ENCODE measurements around the gene IP6K3. TPM values are rescaled to one million over a fixed set of nuclear protein-coding genes. Genes with fewer than 3 reads are reported as not detected.

IP6K3 gene
- total RNA-seq, 2 experiments from 2014 or later, result not detected

DNA sequence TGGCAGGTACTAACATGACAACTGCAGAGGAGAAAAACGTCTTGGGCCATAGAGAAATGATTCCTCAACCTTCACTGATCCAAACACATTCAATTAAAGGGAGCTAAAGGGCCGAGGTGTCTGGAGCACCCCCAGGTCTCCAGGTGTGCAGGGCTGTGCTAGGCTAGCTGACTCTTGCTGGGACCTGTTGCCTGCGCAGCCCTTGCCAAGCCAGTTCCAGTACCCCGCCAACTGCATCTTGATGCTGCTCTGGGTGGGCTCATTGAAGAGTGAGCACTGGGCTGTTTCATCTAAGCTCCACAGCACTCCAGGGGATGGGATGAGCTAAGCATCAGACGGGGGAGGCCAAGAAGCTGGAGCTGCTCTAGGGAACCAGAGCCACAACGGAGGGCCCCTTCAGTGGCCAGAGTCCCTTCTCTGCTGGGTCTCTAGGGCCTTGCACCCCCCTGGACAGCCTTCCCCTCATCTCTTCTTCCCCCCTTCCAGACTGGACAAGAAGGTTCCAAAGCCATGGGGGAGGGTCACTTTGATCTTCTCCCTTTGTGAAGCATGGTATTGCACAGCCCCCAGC, 26.3 kb upstream of the IP6K3 start:
- DNase-seq, result no peak
- CTCF ChIA-PET, result interaction anchor here (0.6 to 9.8 kb wide), 2 partner anchors 254 to 1386 kb away, joined by 3 to 71 read pairs; no protein-coding TSS in a partner anchor
- Mint-ChIP-seq H3K4me1 (peaks cover 5% of the 10 kb centered on the region), H3K27me3 (no peaks in the 10 kb centered on the region), H3K9me3 (no peaks in the 10 kb centered on the region), H3K36me3 (ENCODE audit: low read depth) (peaks cover 35% of the 10 kb centered on the region), H3K27ac (no peak overlapping the region), H3K4me3 (no peak overlapping the region)
- POLR2A ChIA-PET, result no interaction called here

DNA sequence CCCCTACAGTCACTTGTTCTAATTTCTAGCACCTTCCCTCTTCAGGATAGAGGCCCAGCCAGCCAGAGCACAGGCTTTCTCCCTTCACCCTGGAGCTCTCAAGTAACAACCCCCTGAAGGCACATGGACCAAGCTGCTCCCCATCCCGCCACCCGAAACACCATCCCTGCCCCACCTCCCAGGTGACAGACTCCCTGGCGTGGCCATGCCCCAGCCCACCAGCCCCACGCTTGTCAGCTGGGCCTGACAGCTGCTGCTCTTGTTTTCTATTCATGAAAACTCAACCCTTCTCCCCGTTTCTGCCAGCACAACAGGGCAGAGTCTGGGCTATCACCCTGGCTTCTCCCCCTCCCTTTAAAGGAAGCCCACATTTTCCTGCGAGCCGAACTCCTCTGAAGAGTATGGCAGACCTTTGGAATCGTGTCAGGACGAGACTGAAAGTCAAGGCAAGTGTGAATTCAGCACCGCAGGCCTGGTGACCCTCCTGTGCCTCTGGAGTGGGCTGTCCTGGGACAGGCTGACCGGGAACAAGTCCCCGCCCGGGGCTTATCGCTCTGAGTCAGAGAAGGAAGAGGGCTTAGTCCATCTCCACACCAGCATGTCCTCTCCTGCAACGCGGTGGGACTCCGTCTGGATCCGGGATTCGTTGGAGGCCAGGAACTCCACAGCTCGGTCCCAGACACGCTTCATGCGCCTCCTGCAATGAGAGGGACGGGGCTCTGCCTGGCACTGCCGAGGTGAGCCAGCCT, 25.6 kb upstream of the IP6K3 start:
- peaks cover 28% of the 10 kb centered on the region for H3K36me3 Mint-ChIP-seq (ENCODE audit: low read depth)
- no peak overlapping the region for H3K4me3 Mint-ChIP-seq
- H3K4me1 Mint-ChIP-seq, result peaks cover 5% of the 10 kb centered on the region
- CTCF ChIA-PET, result interaction anchor here (1.0 to 9.8 kb wide), 11 partner anchors 8 to 282 kb away, joined by 3 to 71 read pairs (median 4); partner anchors contain the start of gene UQCC2
- H3K27ac Mint-ChIP-seq, result no peak overlapping the region
- no peak for DNase-seq
- H3K27me3 Mint-ChIP-seq, result no peaks in the 10 kb centered on the region
- POLR2A ChIA-PET, result no interaction called here
- H3K9me3 Mint-ChIP-seq, result no peaks in the 10 kb centered on the region

DNA sequence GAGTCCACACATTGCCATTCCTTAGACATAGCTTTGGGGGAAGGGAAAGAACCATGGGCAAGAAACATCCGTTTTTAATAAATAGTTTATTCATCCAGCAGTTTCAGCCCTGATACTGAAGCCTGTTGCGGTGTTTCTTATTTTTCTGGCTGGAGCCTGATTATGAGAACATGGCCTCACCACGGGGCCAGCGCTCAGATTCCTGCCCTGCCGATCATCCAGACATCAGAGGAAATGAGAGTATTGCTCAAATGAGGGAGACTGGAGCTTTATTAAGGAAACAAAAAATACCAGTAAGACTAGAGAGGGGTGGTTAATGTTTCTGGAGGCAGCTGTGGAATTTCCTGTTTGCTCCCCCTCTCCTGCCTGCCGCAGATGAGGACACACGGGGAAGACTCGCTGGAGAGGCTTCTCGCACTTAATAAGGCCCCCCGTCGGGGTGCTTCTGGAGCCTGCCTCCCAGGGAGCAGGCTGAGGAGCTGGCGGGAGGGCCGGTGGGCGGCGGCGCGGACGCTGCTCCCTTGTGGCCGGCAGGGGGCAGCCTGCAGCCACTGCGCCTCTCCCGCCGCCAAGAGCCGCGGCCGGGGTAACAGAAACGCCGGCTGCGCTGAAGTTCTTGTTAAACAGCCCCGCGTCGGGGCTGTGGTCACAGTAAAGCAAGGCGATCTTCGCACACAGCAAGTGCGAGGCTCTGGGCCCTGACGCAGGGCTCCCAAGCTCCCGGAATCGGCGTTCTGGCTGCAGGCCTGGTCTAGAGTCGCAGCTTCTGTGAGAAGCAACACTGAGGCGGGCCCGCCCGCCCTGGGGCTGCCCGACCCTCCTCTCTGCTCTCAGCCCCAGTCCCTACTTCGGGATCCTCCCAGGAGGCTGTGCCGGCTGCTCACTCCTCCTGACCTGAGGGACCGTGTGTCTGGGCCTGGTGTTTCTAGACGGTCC, 24.7 kb upstream of the IP6K3 start:
- H3K4me3 Mint-ChIP-seq, result no peak overlapping the region
- DNase-seq, result peak; percentile 64
- H3K27ac Mint-ChIP-seq, result no peak overlapping the region
- peaks cover 25% of the 10 kb centered on the region for H3K36me3 Mint-ChIP-seq (ENCODE audit: low read depth)
- POLR2A ChIA-PET, result no interaction called here
- CTCF ChIA-PET, result interaction anchor here (0.7 to 9.8 kb wide), 17 partner anchors 9 to 283 kb away, joined by 3 to 71 read pairs (median 4); partner anchors contain the start of gene UQCC2
- H3K9me3 Mint-ChIP-seq, result no peaks in the 10 kb centered on the region
- H3K27me3 Mint-ChIP-seq, result no peaks in the 10 kb centered on the region
- peaks cover 5% of the 10 kb centered on the region for H3K4me1 Mint-ChIP-seq

DNA sequence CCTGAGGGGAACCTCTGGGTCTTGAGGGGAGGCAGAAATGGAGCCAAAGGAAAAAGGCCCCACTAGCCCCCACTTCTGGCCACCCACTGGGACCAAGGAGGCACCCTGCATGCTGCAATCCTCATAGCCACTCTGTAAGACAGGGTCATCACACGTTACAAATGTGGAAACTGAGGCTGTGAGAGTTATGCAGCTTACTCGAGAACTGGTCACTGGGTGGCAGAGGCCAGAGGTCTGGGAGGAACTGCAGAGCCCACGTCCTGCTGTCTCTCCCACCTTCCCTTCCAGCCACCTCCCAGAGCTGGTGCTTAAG, 24.1 kb upstream of the IP6K3 start:
- POLR2A ChIA-PET, result no interaction called here
- no peak overlapping the region for H3K27ac Mint-ChIP-seq
- CTCF ChIA-PET, result interaction anchor here (0.7 to 9.8 kb wide), 13 partner anchors 10 to 284 kb away, joined by 3 to 71 read pairs (median 4); no protein-coding TSS in a partner anchor
- peaks cover 19% of the 10 kb centered on the region for H3K36me3 Mint-ChIP-seq (ENCODE audit: low read depth)
- no peaks in the 10 kb centered on the region for H3K9me3 Mint-ChIP-seq
- H3K27me3 Mint-ChIP-seq, result no peaks in the 10 kb centered on the region
- H3K4me3 Mint-ChIP-seq, result no peak overlapping the region
- no peak for DNase-seq
- peaks cover 5% of the 10 kb centered on the region for H3K4me1 Mint-ChIP-seq

DNA sequence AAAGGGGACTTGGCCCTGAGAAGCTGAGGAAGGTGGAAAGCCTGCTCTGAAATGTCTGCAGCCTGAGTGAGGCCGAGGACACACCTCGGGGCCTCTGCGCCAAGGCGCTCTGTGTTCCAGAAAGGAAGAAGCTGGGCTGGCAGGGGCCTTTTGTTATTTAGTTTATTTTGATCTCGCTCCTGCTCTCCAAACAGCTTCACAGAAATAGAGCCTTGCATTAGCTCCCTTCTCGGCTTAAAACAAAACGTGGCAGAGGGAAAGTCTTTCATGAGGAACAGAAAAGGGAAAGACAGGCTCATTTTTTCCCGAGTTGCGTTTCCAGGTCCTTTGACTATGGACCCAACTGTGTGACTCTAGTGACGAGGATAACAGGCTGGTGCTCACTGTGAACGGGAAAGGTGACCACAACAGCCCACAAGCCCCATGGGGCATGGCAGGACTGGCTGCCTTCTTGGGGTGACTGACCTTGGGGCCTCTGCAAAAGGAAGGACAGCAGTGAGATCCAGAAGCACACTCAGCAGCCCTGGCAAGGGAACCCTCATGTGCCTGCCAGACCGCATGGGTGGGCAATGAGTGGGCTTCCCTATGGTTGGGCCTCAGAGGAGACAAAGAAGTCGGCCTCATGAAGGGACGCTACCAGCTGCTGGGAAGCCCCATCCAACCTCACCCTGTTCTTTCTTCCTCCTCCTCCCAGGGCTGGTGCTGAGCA, 23.6 kb upstream of the IP6K3 start:
- Mint-ChIP-seq H3K9me3 (no peaks in the 10 kb centered on the region), H3K27me3 (no peaks in the 10 kb centered on the region), H3K27ac (no peak overlapping the region), H3K4me3 (no peak overlapping the region), H3K4me1 (peaks cover 5% of the 10 kb centered on the region), H3K36me3 (ENCODE audit: low read depth) (peaks cover 16% of the 10 kb centered on the region)
- DNase-seq, result no peak
- ChIA-PET CTCF (interaction anchor here (0.9 to 9.8 kb wide), 7 partner anchors 22 to 283 kb away, joined by 3 to 71 read pairs (median 3); no protein-coding TSS in a partner anchor), POLR2A (no interaction called here)

DNA sequence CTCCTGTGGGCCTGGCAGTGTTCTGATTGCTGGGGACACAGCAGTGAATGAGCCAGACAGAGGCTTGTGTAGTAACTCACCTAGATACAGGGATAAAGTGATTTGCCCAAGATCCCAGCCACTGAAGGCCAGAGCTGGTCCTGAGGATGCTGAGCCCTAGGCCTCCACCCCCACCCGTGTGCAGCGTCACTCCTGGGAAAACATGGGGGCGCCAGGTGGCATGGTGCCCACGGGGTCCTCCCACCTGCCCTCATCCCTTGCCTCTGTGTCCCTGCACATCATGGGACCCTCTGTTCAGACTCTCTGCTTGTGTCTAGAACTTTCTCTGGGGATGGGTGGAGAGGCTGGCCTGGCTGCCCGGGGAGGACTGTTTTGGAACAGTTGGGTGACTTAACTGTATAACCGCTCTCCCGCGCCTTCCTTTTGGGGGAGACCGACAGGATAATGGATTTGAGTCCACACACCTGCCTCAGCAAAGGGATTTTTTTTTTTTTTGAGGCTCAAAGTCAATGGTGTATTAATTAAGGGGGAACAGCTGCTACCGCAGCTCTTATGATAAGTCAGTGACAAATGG, 22.6 kb upstream of the IP6K3 start:
- Mint-ChIP-seq H3K27me3 (no peaks in the 10 kb centered on the region), H3K27ac (no peak overlapping the region), H3K9me3 (no peaks in the 10 kb centered on the region), H3K4me1 (peaks cover 5% of the 10 kb centered on the region), H3K36me3 (ENCODE audit: low read depth) (peaks cover 7% of the 10 kb centered on the region), H3K4me3 (no peak overlapping the region)
- ChIA-PET CTCF (interaction anchor here (1.0 to 9.8 kb wide), 4 partner anchors 21 to 316 kb away, joined by 3 to 71 read pairs (median 4); no protein-coding TSS in a partner anchor), POLR2A (no interaction called here)
- DNase-seq, result no peak

DNA sequence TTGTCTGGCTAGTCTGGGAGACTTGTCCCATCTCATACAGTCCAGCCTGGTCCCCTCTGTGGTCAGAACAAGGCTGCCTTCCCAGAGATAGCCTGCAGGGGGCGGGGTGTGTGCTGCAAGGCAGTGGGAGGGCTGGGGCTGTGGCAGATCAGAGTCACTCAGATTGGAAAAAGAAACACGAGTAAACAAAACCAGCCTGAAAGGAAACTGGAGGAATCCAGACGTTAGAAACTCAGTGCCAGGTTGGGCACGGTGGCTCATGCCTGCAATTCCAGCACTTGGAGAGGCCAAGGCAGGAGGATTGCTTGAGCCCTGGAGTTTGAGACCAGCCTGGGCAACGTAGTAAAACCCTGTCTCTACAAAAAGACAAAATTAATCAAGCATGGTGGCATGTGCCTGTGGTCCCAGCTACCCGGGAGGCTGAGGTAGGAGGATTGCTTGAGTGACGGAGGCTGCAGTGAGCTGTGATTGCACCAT, 22.0 kb upstream of the IP6K3 start:
- H3K27ac Mint-ChIP-seq, result no peak overlapping the region
- no peaks in the 10 kb centered on the region for H3K27me3 Mint-ChIP-seq
- peaks cover 7% of the 10 kb centered on the region for H3K36me3 Mint-ChIP-seq (ENCODE audit: low read depth)
- no peaks in the 10 kb centered on the region for H3K9me3 Mint-ChIP-seq
- POLR2A ChIA-PET, result no interaction called here
- CTCF ChIA-PET, result interaction anchor here (0.6 to 9.8 kb wide), 8 partner anchors 9 to 315 kb away, joined by 3 to 71 read pairs (median 3); no protein-coding TSS in a partner anchor
- H3K4me3 Mint-ChIP-seq, result no peak overlapping the region
- H3K4me1 Mint-ChIP-seq, result peaks cover 5% of the 10 kb centered on the region
- DNase-seq, result peak; percentile 80

DNA sequence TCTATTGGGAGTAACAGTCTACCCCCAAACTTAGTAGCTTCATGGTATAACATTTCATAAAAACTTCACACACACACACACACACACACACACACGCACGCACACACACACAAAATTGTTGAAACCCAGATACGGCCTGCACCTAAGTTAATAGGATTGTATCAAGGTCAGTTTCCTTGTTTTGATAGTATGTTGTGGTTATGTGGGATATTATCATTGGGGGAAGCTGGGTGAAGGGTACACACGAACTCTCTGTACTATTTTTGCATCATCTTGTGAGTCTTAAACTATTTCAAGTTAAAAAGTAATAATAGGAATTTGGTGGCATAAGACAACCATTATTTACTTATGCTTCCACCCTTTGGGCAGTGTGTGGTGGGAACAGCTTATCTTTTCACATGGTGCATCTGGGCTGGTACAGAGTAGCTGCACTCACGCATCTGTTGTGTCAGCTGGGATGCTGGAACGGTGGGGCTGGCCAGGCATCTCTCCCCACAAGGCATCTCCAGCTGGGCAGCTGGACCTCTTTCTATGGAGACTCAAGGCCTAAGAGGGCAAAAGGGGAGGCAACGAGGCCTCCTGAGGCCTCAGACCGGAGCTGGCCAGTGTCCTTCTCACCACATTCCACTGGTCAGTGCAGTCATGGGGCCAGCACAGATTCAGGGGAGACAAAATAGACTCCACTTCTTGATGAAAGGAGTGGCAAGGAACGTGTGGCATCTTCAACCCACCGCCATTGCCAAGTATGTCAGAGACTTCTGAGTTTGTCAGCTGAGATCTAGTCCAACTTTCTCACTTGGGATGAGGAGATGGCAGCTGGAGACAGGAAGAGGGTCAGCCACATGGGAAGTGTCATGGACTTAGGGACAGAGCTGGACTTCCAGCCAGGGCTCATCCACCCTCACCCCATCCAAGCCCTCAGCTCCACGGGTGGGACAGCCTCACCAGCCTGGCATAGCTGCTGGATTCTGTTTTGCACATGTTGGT, 20.5 kb upstream of the IP6K3 start:
- H3K27me3 Mint-ChIP-seq, result no peaks in the 10 kb centered on the region
- no peak for DNase-seq
- H3K27ac Mint-ChIP-seq, result no peak overlapping the region
- CTCF ChIA-PET, result interaction anchor here (0.6 to 9.8 kb wide), 9 partner anchors 9 to 259 kb away, joined by 3 to 71 read pairs (median 3); no protein-coding TSS in a partner anchor
- H3K4me3 Mint-ChIP-seq, result no peak overlapping the region
- POLR2A ChIA-PET, result no interaction called here
- H3K4me1 Mint-ChIP-seq, result peaks cover 4% of the 10 kb centered on the region
- no peaks in the 10 kb centered on the region for H3K9me3 Mint-ChIP-seq
- peaks cover 6% of the 10 kb centered on the region for H3K36me3 Mint-ChIP-seq (ENCODE audit: low read depth)

DNA sequence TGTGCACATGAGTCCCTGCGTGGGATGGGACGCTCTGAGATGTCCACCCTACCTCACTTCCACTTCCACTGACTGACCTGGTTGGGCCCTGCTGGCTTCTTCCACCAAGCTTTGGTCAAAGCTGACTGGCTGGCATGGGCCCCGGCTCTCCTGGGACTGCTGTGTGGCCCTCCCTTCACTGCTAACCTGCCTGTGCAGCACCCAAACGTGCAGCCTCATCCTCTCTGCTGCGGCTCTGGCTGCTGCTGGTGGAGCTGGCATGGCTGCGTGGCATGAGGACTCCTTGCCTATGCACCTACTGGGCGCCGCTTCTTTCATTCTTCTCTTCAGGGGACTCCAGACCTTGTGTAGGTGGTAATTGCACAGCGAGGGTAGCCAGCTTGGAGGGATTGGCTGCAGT, 18.7 kb upstream of the IP6K3 start:
- Mint-ChIP-seq H3K9me3 (no peaks in the 10 kb centered on the region), H3K27me3 (no peaks in the 10 kb centered on the region), H3K4me3 (no peak overlapping the region), H3K4me1 (no peaks in the 10 kb centered on the region), H3K36me3 (ENCODE audit: low read depth) (no peaks in the 10 kb centered on the region), H3K27ac (no peak overlapping the region)
- POLR2A ChIA-PET, result no interaction called here
- no peak for DNase-seq
- CTCF ChIA-PET, result interaction anchor here (0.6 to 9.8 kb wide), 2 partner anchors 261 to 1640 kb away, joined by 5 to 71 read pairs; no protein-coding TSS in a partner anchor

DNA sequence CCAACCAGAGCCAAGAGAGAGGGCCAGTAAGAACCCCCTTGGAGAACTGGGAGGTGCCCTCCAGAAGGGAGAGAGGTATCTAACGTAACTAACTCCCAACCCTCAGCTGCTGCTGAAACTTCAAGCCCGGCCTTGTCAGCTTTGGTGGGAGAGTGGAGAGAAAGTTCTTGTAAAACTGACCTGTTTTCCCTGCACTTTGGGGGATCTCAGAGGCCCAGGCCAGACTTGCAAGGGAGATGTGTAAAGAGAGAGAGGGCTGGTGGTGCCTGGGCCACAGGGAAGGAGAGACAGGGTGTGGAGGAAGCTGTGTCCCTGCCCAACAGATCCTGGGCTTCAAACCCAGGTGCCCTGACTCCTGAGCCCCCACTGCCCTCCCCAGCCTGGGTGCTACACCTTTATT, 17.3 kb upstream of the IP6K3 start:
- H3K4me1 Mint-ChIP-seq, result no peaks in the 10 kb centered on the region
- ChIA-PET CTCF (interaction anchor here (1.1 kb wide), 1 partner anchor 263 kb away, joined by 3 read pairs; no protein-coding TSS in a partner anchor), POLR2A (no interaction called here)
- no peak for DNase-seq
- H3K4me3 Mint-ChIP-seq, result no peak overlapping the region
- H3K9me3 Mint-ChIP-seq, result no peaks in the 10 kb centered on the region
- no peaks in the 10 kb centered on the region for H3K27me3 Mint-ChIP-seq
- H3K27ac Mint-ChIP-seq, result no peak overlapping the region
- no peaks in the 10 kb centered on the region for H3K36me3 Mint-ChIP-seq (ENCODE audit: low read depth)

DNA sequence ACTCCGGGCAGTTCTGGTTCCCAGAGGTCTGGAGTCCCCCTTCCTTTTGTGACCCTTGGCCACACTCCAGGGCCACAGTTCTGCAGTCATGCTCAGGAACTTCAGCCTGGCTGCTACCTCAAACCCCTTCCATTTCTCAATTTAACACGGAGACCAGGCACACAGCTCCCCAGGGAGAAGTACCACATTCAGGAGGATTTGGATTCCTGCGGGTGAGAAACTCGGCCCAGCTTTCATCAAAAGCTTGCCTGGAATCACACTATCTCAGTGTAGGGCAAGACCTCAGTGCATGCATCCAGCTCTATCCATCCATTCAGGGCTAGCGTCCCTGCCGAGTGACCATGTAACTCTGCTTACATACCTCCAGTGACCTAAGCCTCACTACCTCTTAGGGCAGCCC, 16.8 kb upstream of the IP6K3 start:
- Mint-ChIP-seq H3K4me1 (no peaks in the 10 kb centered on the region), H3K27me3 (no peaks in the 10 kb centered on the region), H3K36me3 (ENCODE audit: low read depth) (no peaks in the 10 kb centered on the region), H3K27ac (no peak overlapping the region), H3K4me3 (no peak overlapping the region), H3K9me3 (no peaks in the 10 kb centered on the region)
- ChIA-PET CTCF (interaction anchor here (1.1 kb wide), 1 partner anchor 264 kb away, joined by 3 read pairs; no protein-coding TSS in a partner anchor), POLR2A (no interaction called here)
- no peak for DNase-seq
